Neutrophil (primary cell): ENCODE data around the gene CDH13.

Experiments
- H3K27ac ChIP-seq: fragments of 200-600 bp; sonication (generic); 2 replicates; pipeline ENCODE4 v1.5.1; 2016; ENCODE audit warnings: mild to moderate bottlenecking, moderate library complexity
- H3K27me3 ChIP-seq: fragments of 200-600 bp; sonication (generic); 2 replicates; pipeline ENCODE4 v1.6.0; 2016; ENCODE audit warnings: mild to moderate bottlenecking
- H3K36me3 ChIP-seq: fragments of 200-600 bp; sonication (generic); 2 replicates; pipeline ENCODE4 v1.5.1; 2017
- H3K4me1 ChIP-seq, 2 experiments: fragments of 200-600 bp in 1 of 2; sonication (generic) in 1 of 2; 1 replicate in 1 of 2; 2 replicates in 1 of 2; pipeline versions ENCODE4 v1.5.1 to v1.6.1; 2013 to 2016; ENCODE audit warnings: low read depth in 1 of 2, low read length in 1 of 2, mild to moderate bottlenecking in 1 of 2, moderate library complexity in 1 of 2; ENCODE audit not compliant: control insufficient read depth in 1 of 2, insufficient read depth in 1 of 2
- H3K4me3 ChIP-seq, 2 experiments: fragments of 200-600 bp in 1 of 2; sonication (generic) in 1 of 2; 1 replicate in 1 of 2; 2 replicates in 1 of 2; pipeline ENCODE4 v1.5.1; 2013 to 2016; ENCODE audit warnings: low read depth in 1 of 2, low read length in 1 of 2, mild to moderate bottlenecking in 1 of 2, moderate library complexity in 1 of 2
- H3K9me3 ChIP-seq: fragments of 200-600 bp; sonication (generic); 2 replicates; pipeline ENCODE4 v1.5.1; 2016
- CTCF ChIP-seq: fragments of 200-600 bp; sonication (generic); IDR thresholded peaks from 2 replicates; pipeline ENCODE4 v1.5.1; 2016; ENCODE audit warnings: antibody characterized with exemption

Gene CDH13

GRCh38 chr16:82996814-82997213, 370.0 kb downstream of the CDH13 start:
- no peaks in the 10 kb centered on the region for H3K9me3 ChIP-seq
- no peaks in the 10 kb centered on the region for H3K36me3 ChIP-seq
- no peak overlapping the region for H3K4me3 ChIP-seq
- no peak overlapping the region for H3K27ac ChIP-seq
- H3K27me3 ChIP-seq: no peaks in the 10 kb centered on the region
- TF ChIP-seq CTCF: no peak
- H3K4me1 ChIP-seq: no peaks in the 10 kb centered on the region

- Histone ChIP-seq H3K4me1 (no peaks in the 10 kb centered on the region), H3K36me3 (no peaks in the 10 kb centered on the region), H3K9me3 (no peaks in the 10 kb centered on the region), H3K4me3 (no peak overlapping the region), H3K27ac (no peak overlapping the region), H3K27me3 (no peaks in the 10 kb centered on the region)
- no peak for TF ChIP-seq CTCF
These were observed 372.9 kb downstream of the CDH13 start for GRCh38 chr16:82999711-83000110.

GRCh38 chr16:83002351-83003334, 375.9 kb downstream of the CDH13 start:
- no peaks in the 10 kb centered on the region for H3K4me1 ChIP-seq
- H3K27ac ChIP-seq: no peak overlapping the region
- no peaks in the 10 kb centered on the region for H3K36me3 ChIP-seq
- H3K27me3 ChIP-seq: no peaks in the 10 kb centered on the region
- H3K9me3 ChIP-seq: no peaks in the 10 kb centered on the region
- no peak overlapping the region for H3K4me3 ChIP-seq
- no peak for TF ChIP-seq CTCF

GRCh38 chr16:83004868-83005652, 378.3 kb downstream of the CDH13 start:
- no peak overlapping the region for H3K4me3 ChIP-seq
- H3K27ac ChIP-seq: no peak overlapping the region
- TF ChIP-seq CTCF: no peak
- H3K4me1 ChIP-seq: no peaks in the 10 kb centered on the region
- H3K36me3 ChIP-seq: no peaks in the 10 kb centered on the region
- H3K27me3 ChIP-seq: no peaks in the 10 kb centered on the region
- H3K9me3 ChIP-seq: no peaks in the 10 kb centered on the region

- Histone ChIP-seq H3K4me3 (no peak overlapping the region), H3K27ac (no peak overlapping the region), H3K4me1 (no peaks in the 10 kb centered on the region), H3K27me3 (no peaks in the 10 kb centered on the region), H3K36me3 (no peaks in the 10 kb centered on the region), H3K9me3 (no peaks in the 10 kb centered on the region)
- no peak for TF ChIP-seq CTCF
These were observed 378.9 kb downstream of the CDH13 start for GRCh38 chr16:83005653-83006160.
